ENCODE measurements around the gene AGFG2. TPM values are rescaled to one million over a fixed set of nuclear protein-coding genes. Genes with fewer than 3 reads are reported as not detected.
A peak's percentile ranks its signal among the peaks of the same experiment; 100 is the strongest.

The AGFG2 gene
- total and polyA plus RNA-seq, 2 of the 13 experiments (the other 11 are each of a cell fraction or from before 2014, with no cell fraction given): 125 to 132 TPM

DNA sequence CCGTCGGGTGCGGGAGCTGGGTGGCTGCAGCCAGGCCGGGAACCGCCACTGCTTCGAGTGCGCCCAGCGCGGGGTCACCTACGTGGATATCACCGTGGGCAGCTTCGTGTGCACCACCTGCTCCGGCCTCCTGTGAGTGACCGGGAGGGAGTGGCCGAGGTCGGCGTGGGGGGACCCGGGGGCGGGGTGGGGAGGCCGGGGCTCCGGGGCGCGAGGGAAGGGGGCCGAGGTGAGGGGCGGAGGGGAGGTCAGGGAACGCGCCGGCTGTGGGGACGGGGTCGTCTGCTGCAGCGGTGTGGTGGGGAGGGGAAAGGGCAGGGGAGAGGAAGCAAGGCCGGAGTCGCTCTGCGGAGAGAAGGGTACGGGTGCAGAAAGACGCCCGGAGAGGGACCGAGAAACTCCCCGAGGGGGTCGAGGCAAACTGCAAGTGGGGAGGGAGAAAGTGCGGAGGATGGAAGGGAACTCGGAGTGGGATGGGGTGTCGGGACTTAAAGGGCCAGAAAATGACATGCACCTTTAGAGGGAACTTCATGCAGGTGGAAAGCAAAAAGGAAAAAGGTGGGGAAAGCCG lies 518 bp downstream of the AGFG2 start (continued):
- TF ChIP-seq REL (CRISPR knock-in tag; conservative IDR thresholded peaks at IDR 0.05) (0 out of 2 replicates have a peak, but pooled peaks have one; percentile 7), TAF1 (CRISPR knock-in tag; IDR thresholded peaks at IDR 0.05) (peak; percentile 28), ZNF552 (CRISPR knock-in tag; IDR thresholded peaks at IDR 0.05; ENCODE audit: borderline replicate concordance) (no peak), RBFOX2 (IDR thresholded peaks at IDR 0.05; ENCODE audit: low read depth, low read length) (peak; percentile 88), XBP1 (CRISPR knock-in tag; IDR thresholded peaks at IDR 0.05) (no peak), PCBP2 (optimal IDR thresholded peaks at IDR 0.05; ENCODE audit: low read depth, low read length, poor library complexity, severe bottlenecking) (no peak), MEIS1 (CRISPR knock-in tag; IDR thresholded peaks at IDR 0.05; ENCODE audit: borderline replicate concordance) (no peak), ZMYM4 (CRISPR knock-in tag; IDR thresholded peaks at IDR 0.05) (no peak), POLR2G (IDR thresholded peaks at IDR 0.05; ENCODE audit: low read depth, low read length) (peak; percentile 2), ZNF160 (CRISPR knock-in tag; IDR thresholded peaks at IDR 0.05) (no peak)
- TF ChIP-seq, protein P1, sequence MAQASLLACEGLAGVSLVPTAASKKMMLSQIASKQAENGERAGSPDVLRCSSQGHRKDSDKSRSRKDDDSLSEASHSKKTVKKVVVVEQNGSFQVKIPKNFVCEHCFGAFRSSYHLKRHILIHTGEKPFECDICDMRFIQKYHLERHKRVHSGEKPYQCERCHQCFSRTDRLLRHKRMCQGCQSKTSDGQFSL (CRISPR knock-in tag; IDR thresholded peaks at IDR 0.05): no peak
- TF ChIP-seq, protein P2, sequence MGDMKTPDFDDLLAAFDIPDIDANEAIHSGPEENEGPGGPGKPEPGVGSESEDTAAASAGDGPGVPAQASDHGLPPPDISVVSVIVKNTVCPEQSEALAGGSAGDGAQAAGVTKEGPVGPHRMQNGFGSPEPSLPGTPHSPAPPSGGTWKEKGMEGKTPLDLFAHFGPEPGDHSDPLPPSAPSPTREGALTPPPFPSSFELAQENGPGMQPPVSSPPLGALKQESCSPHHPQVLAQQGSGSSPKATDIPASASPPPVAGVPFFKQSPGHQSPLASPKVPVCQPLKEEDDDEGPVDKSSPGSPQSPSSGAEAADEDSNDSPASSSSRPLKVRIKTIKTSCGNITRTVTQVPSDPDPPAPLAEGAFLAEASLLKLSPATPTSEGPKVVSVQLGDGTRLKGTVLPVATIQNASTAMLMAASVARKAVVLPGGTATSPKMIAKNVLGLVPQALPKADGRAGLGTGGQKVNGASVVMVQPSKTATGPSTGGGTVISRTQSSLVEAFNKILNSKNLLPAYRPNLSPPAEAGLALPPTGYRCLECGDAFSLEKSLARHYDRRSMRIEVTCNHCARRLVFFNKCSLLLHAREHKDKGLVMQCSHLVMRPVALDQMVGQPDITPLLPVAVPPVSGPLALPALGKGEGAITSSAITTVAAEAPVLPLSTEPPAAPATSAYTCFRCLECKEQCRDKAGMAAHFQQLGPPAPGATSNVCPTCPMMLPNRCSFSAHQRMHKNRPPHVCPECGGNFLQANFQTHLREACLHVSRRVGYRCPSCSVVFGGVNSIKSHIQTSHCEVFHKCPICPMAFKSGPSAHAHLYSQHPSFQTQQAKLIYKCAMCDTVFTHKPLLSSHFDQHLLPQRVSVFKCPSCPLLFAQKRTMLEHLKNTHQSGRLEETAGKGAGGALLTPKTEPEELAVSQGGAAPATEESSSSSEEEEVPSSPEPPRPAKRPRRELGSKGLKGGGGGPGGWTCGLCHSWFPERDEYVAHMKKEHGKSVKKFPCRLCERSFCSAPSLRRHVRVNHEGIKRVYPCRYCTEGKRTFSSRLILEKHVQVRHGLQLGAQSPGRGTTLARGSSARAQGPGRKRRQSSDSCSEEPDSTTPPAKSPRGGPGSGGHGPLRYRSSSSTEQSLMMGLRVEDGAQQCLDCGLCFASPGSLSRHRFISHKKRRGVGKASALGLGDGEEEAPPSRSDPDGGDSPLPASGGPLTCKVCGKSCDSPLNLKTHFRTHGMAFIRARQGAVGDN (CRISPR knock-in tag; IDR thresholded peaks at IDR 0.05): no peak
